ENCODE measurements around the gene ALK. TPM values are rescaled to one million over a fixed set of nuclear protein-coding genes. Genes with fewer than 3 reads are reported as not detected.

Gene ALK
- total RNA-seq, 4 donors from 2014 or later, result 0.32 to 0.42 TPM; not detected in 2

- Histone ChIP-seq H3K27ac (no peak overlapping the region), H3K4me1 (no peaks in the 10 kb centered on the region), H3K36me3 (peaks cover 34% of the 10 kb centered on the region), H3K4me3 (no peak overlapping the region), H3K27me3 (no peaks in the 10 kb centered on the region), H3K9me3 (no peaks in the 10 kb centered on the region)
- no peak for TF ChIP-seq EP300 (IDR thresholded peaks at IDR 0.05)
- TF ChIP-seq, protein P1, sequence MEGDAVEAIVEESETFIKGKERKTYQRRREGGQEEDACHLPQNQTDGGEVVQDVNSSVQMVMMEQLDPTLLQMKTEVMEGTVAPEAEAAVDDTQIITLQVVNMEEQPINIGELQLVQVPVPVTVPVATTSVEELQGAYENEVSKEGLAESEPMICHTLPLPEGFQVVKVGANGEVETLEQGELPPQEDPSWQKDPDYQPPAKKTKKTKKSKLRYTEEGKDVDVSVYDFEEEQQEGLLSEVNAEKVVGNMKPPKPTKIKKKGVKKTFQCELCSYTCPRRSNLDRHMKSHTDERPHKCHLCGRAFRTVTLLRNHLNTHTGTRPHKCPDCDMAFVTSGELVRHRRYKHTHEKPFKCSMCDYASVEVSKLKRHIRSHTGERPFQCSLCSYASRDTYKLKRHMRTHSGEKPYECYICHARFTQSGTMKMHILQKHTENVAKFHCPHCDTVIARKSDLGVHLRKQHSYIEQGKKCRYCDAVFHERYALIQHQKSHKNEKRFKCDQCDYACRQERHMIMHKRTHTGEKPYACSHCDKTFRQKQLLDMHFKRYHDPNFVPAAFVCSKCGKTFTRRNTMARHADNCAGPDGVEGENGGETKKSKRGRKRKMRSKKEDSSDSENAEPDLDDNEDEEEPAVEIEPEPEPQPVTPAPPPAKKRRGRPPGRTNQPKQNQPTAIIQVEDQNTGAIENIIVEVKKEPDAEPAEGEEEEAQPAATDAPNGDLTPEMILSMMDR (IDR thresholded peaks at IDR 0.05), result no peak
- no peak for TF ChIP-seq POLR2AphosphoS5 (IDR thresholded peaks at IDR 0.05)
- TF ChIP-seq POLR2A (IDR thresholded peaks at IDR 0.05), result no peak
- no peak for DNase-seq (ENCODE audit: low spot score in 2 of 2)
- 85% methylated on average over 1 of the region's 1 CpG for WGBS
These were observed 739.1 kb downstream of the ALK start for GRCh38 chr2:29182334-29182733.

- 92% methylated on average over 3 of the region's 3 CpGs for WGBS
- peaks cover 37% of the 10 kb centered on the region for H3K36me3 ChIP-seq
These were observed 746.0 kb downstream of the ALK start for GRCh38 chr2:29175338-29175737.

DNA sequence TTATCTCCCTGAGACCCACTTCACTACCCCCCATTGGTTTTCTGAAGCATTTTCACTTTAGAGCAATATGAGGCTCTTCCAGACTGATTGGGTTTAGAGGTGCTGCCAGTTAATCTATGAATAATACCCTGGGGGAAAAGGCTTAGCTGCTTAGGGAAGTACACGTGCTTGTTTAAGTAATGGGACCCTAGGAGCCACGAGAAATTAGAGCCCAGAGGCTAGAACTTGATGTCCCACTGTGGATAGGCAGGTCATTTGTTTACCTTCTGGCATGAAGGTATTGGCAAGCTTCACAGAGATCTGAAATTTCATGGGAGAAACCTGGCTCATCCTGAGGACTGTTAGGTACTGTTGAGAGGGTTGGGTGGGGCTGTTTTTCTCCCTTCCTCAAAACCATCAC is 746.4 kb downstream of the ALK start:
- H3K4me3 ChIP-seq, result no peak overlapping the region
- no peak overlapping the region for H3K27ac ChIP-seq
- TF ChIP-seq, protein P1 (IDR thresholded peaks at IDR 0.05), result no peak
- no peak for TF ChIP-seq POLR2A (IDR thresholded peaks at IDR 0.05)
- no peak for TF ChIP-seq EP300 (IDR thresholded peaks at IDR 0.05)
- no peak for TF ChIP-seq POLR2AphosphoS5 (IDR thresholded peaks at IDR 0.05)
- no peaks in the 10 kb centered on the region for H3K27me3 ChIP-seq
- DNase-seq (ENCODE audit: low spot score in 2 of 2), result no peak
- peaks cover 40% of the 10 kb centered on the region for H3K36me3 ChIP-seq
- H3K9me3 ChIP-seq, result no peaks in the 10 kb centered on the region
- WGBS, result 18% methylated on average over 2 of the region's 2 CpGs
- H3K4me1 ChIP-seq, result no peaks in the 10 kb centered on the region

More at GRCh38 chr2:29175338-29175737, 746.0 kb downstream of the ALK start:
- H3K27me3 ChIP-seq, result no peaks in the 10 kb centered on the region
- H3K27ac ChIP-seq, result no peak overlapping the region
- no peaks in the 10 kb centered on the region for H3K9me3 ChIP-seq
- TF ChIP-seq POLR2AphosphoS5 (IDR thresholded peaks at IDR 0.05) (no peak), EP300 (IDR thresholded peaks at IDR 0.05) (no peak), POLR2A (IDR thresholded peaks at IDR 0.05) (no peak)
- TF ChIP-seq, protein P1 (IDR thresholded peaks at IDR 0.05), result no peak
- no peak for DNase-seq (ENCODE audit: low spot score in 2 of 2)
- H3K4me1 ChIP-seq, result no peaks in the 10 kb centered on the region
- no peak overlapping the region for H3K4me3 ChIP-seq

- Histone ChIP-seq H3K9me3 (no peaks in the 10 kb centered on the region), H3K27me3 (no peaks in the 10 kb centered on the region), H3K4me1 (no peaks in the 10 kb centered on the region), H3K27ac (no peak overlapping the region), H3K36me3 (peaks cover 38% of the 10 kb centered on the region), H3K4me3 (no peak overlapping the region)
- TF ChIP-seq EP300 (IDR thresholded peaks at IDR 0.05) (no peak), POLR2AphosphoS5 (IDR thresholded peaks at IDR 0.05) (no peak), POLR2A (IDR thresholded peaks at IDR 0.05) (no peak)
- TF ChIP-seq, protein P1 (IDR thresholded peaks at IDR 0.05), result no peak
- DNase-seq (ENCODE audit: low spot score in 2 of 2), result no peak
- 79% methylated on average over 1 of the region's 1 CpG for WGBS
These were observed 754.9 kb downstream of the ALK start for GRCh38 chr2:29166242-29167039.

DNA sequence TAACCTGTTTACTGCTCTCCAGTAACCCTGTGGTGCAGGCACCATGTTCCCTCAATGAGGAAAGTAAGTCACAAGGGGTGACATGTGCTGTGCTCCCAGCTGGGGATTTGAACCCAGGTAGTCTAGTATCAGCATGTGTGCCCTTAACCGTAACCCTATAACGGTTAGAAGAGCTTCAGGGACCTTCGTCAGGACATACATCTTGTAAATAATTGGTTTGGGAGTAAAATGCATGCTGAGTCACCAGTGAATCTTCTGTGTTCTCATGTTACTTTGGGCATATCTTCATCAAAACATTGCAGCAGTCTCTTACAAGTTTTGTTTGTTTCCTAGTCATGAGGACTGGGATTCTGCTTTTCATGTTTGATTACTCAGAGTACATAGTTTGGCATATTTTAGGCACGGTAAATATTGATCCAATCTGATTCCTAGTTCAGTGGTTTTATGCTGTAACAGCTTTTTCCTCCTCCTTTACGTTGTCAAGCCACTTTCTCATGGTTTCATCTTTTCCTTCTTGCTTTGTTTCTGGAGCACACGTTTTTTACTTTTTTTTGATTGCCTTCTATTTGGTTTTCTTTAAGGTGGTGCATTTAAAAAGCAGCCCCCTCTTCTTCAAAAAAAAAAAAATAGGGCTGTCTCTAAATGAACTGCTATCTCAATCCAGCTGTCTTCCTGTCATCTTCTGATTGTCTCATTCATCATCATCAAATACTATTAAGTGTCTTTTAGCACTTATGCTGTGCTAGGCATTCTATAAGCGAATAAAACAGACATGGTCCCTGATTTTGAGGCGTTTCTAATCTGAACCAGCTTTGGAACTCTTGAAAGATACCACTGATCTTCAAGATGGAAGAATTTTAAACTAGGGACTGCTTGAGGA is 755.8 kb downstream of the ALK start:
- Histone ChIP-seq H3K36me3 (peaks cover 46% of the 10 kb centered on the region), H3K4me3 (no peak overlapping the region), H3K9me3 (no peaks in the 10 kb centered on the region), H3K27me3 (no peaks in the 10 kb centered on the region), H3K27ac (no peak overlapping the region), H3K4me1 (no peaks in the 10 kb centered on the region)
- no peak for TF ChIP-seq POLR2A (IDR thresholded peaks at IDR 0.05)
- TF ChIP-seq EP300 (IDR thresholded peaks at IDR 0.05), result no peak
- TF ChIP-seq, protein P1 (IDR thresholded peaks at IDR 0.05), result no peak
- TF ChIP-seq POLR2AphosphoS5 (IDR thresholded peaks at IDR 0.05), result no peak
- no peak for DNase-seq (ENCODE audit: low spot score in 2 of 2)
- WGBS, result 67% methylated on average over 8 of the region's 8 CpGs
